ENCODE results near the gene ARPC3. TPM values are rescaled to one million over a fixed set of nuclear protein-coding genes. Genes with fewer than 3 reads are reported as not detected.

ARPC3 gene
- 103 and 111 TPM in 2 replicates for total RNA-seq (2013; cell fraction: nucleolus; rRNA removed)
- total RNA-seq (2014; rRNA removed) (266 and 304 TPM in 2 replicates), total RNA-seq (2014; rRNA removed; fragmentation: Illumina TruSeq; extraction: Trizol) (629 and 646 TPM in 2 replicates), total RNA-seq (2021) (283 and 287 TPM in 2 replicates), polyA plus RNA-seq (2011; rRNA removed) (81.6 and 122 TPM in 2 replicates), polyA plus RNA-seq (2014; fragmentation: Illumina TruSeq; extraction: Trizol) (516 and 683 TPM in 2 replicates), polyA plus RNA-seq (2014; fragmentation: Nextera tagmentation; extraction: Ambion mirVana) (100 to 1,000 TPM; 635 to 890 TPM), polyA plus RNA-seq (2014; rRNA removed) (165 and 171 TPM in 2 replicates), polyA plus RNA-seq (2016; fragmentation: Nextera tagmentation; extraction: Ambion mirVana) (100 to 1,000 TPM; 612 to 643 TPM), polyA minus RNA-seq (2011; rRNA and poly(A)+ RNA removed) (29.9 and 30.4 TPM in 2 replicates), Bru-seq, nascent RNA (percentile 94 among the genes with signal in this experiment), BruChase-seq, experiment 1, labeled RNA remaining after a 6-hour chase (percentile 98 among the genes with signal in this experiment), BruChase-seq, experiment 2, labeled RNA remaining after a 2-hour chase (percentile 95 among the genes with signal in this experiment)
- 412 TPM for polyA plus RNA-seq (2011; ENCODE audit: low read depth)
- 40.0 and 119 TPM in 2 replicates for polyA plus RNA-seq (2011; cell fraction: cytosol; rRNA removed)
- 37.9 and 46.8 TPM in 2 replicates for polyA plus RNA-seq (2011; cell fraction: nucleus; rRNA removed)
- polyA plus RNA-seq (2012): 307 and 356 TPM in 2 replicates
- polyA minus RNA-seq (2011; cell fraction: cytosol; rRNA and poly(A)+ RNA removed): 29.0 and 41.8 TPM in 2 replicates
- polyA minus RNA-seq (2011; cell fraction: nucleus; rRNA and poly(A)+ RNA removed): 16.1 and 22.3 TPM in 2 replicates
- long read RNA-seq, experiment 1, transcript ARPC3-201 (7 exons, 1,014 nt): major isoform, 305 of 314 reads
- long read RNA-seq, experiment 1, partial matches to known transcripts: 3 of 314 reads
- long read RNA-seq, experiment 1, other reads (novel, unspliced or antisense): 5 of 314 reads
- long read RNA-seq, experiment 2, transcript ARPC3-201 (7 exons, 1,014 nt): major isoform, 1,591 of 1,646 reads
- long read RNA-seq, experiment 2, partial matches to known transcripts: 17 of 1,646 reads
- long read RNA-seq, experiment 2, other reads (novel, unspliced or antisense): 34 of 1,646 reads

DNA sequence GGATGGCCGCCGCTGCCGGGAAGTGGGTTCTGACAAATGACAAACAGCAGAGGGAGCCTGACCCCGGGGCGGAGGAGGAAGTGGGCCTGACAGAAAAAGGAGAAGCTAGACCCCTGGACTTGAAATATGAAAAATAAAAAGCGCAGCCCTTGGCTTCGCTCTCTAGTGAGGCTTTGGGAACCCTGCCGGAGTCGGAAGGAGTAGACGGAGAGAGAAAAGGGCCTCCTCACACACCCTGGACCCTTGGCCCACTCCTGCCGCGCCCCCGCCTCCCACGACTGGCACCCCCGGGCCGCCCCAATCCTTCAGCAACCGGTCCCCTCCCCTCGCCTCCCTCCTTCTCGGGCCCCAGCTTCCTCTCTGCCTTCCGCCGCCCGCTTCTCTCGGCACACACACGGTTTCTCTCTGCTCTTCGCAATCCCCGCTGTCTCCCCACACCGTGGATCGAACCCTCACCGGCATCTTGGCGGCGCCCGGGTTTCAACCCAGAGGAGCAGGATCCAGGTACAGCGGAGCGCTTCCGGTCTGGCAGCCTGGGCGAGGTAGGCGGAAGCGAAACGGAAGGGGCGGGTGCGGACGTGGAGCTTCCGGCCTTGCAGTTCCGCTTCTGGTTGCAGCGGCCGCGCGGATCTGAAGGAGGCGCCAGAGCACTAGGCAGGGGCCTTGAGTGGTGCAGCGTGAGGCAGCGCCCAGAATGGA is at the start of gene ARPC3:
Gene ARPC3, minus strand, starts transcription at position 539 of the 699 bp plus-strand sequence. Its CDS starts 77 bp downstream, at position 462.
- POLR2A ChIA-PET: interaction anchor here (0.7 to 2.4 kb wide), 16 partner anchors 16 to 358 kb away, joined by 3 to 25 read pairs (median 6); partner anchors contain the start of genes FAM216A, GPN3 and TCTN1
- Histone ChIP-seq H3K9me3 (replicated peaks; ENCODE audit: control insufficient read depth, insufficient read depth, low read length) (no peaks in the 10 kb centered on the region; the same call in 2 of the 3 replicates), H3K4me1 (ENCODE audit: control insufficient read depth, insufficient read depth, low read length) (peaks cover 4% of the 10 kb centered on the region), H3K27me3 (replicated peaks in 1 of 2; ENCODE audit: control insufficient read depth in 2 of 2, insufficient read depth in 2 of 2, low read length in 1 of 2) (no peaks in the 10 kb centered on the region), H3K36me3 (ENCODE audit: control insufficient read depth in 2 of 2, insufficient read depth in 2 of 2, low read length in 1 of 2) (peaks cover 4 to 11% of the 10 kb centered on the region in 2 experiments; a peak in 3 of 4 replicates), H2AFZ (ENCODE audit: control insufficient read depth, low read depth, low read length) (peak within 1 kb of the TSS; percentile 26), H3K9ac (ENCODE audit: control insufficient read depth, insufficient read depth, low read length) (peak within 1 kb of the TSS; percentile 79), H3K4me2 (ENCODE audit: control insufficient read depth, insufficient read depth) (peak within 1 kb of the TSS; percentile 88), H3K79me2 (ENCODE audit: control insufficient read depth, insufficient read depth, low read length) (peaks cover 42% of the 10 kb centered on the region), H4K20me1 (ENCODE audit: control insufficient read depth, insufficient read depth) (no peaks in the 10 kb centered on the region), H3K4me3 (peak within 1 kb of the TSS; percentile 97), H3K27ac (ENCODE audit: control insufficient read depth, insufficient read depth) (peak within 1 kb of the TSS; percentile 82)
- in situ Hi-C loops (cut with MboI): no loop called here
- WGBS (ENCODE audit: insufficient coverage, insufficient replicate concordance, low lambda C conversion rate, missing lambda C conversion rate): under 1% methylated on average over 41 of the region's 51 CpGs
- intact Hi-C loops (cut with micrococcal nuclease; ENCODE audit: unreplicated experiment): loop anchor here (1.0 to 5.0 kb wide), 5 partner anchors 132 to 437 kb away; partner anchors contain the start of gene PPTC7
- TSS peak; percentile 82 for BruUV-seq (replicated peaks)
- DNase-seq (ENCODE audit: low read depth, low spot score) (peak; percentile 77), ATAC-seq (peak; percentile 98), FAIRE-seq (peak; percentile 78)
- RAD21 ChIA-PET (ENCODE audit: unreplicated experiment): interaction anchor here (0.7 to 10.2 kb wide), 33 partner anchors 12 to 436 kb away, joined by 3 to 180 read pairs (median 6); partner anchors contain the start of genes FAM216A, GPN3 and TCTN1
- CTCF ChIA-PET: interaction anchor here (0.6 to 10.9 kb wide), 43 partner anchors 9 to 440 kb away, joined by 3 to 237 read pairs (median 4); partner anchors contain the start of genes FAM216A, GPN3, RAD9B and TCTN1
- SMC1A ChIA-PET (ENCODE audit: uncharacterized antibody, unreplicated experiment): interaction anchor here (0.6 to 8.0 kb wide), 27 partner anchors 9 to 375 kb away, joined by 3 to 152 read pairs (median 4); partner anchors contain the start of genes FAM216A, GPN3, RAD9B and TCTN1
- TF ChIP-seq SUZ12 (IDR thresholded peaks at IDR 0.05; ENCODE audit: unreplicated experiment) (no peak), RCOR1 (conservative IDR thresholded peaks at IDR 0.05; ENCODE audit: low read depth, low read length) (0 out of 2 replicates have a peak, but pooled peaks have one; percentile 80), TARDBP (IDR thresholded peaks at IDR 0.05; ENCODE audit: borderline replicate concordance) (no peak; the same call in 1 of the 2 replicates), MYC (IDR thresholded peaks at IDR 0.05; ENCODE audit: insufficient read depth, insufficient read length, insufficient replicate concordance, low read length, severe bottlenecking) (no peak), POLR2AphosphoS2 (IDR thresholded peaks at IDR 0.05; ENCODE audit: low read depth, low read length) (peak; percentile 30; the same call in 1 of the 2 replicates), BCL3 (IDR thresholded peaks at IDR 0.05; ENCODE audit: borderline replicate concordance, insufficient read depth, low read depth, low read length, poor library complexity, severe bottlenecking) (peak; percentile 9), RELA (IDR thresholded peaks at IDR 0.05; ENCODE audit: borderline replicate concordance, partially characterized antibody) (peak; percentile 39), GATAD2B (conservative IDR thresholded peaks at IDR 0.05; ENCODE audit: low read depth) (peak; percentile 96), CEBPB (IDR thresholded peaks at IDR 0.05; ENCODE audit: borderline replicate concordance in 1 of 2, low read depth in 2 of 2, low read length in 2 of 2) (no peak), IKZF1 (conservative IDR thresholded peaks at IDR 0.05) (peak; percentile 98)
- TF ChIP-seq, protein P1, sequence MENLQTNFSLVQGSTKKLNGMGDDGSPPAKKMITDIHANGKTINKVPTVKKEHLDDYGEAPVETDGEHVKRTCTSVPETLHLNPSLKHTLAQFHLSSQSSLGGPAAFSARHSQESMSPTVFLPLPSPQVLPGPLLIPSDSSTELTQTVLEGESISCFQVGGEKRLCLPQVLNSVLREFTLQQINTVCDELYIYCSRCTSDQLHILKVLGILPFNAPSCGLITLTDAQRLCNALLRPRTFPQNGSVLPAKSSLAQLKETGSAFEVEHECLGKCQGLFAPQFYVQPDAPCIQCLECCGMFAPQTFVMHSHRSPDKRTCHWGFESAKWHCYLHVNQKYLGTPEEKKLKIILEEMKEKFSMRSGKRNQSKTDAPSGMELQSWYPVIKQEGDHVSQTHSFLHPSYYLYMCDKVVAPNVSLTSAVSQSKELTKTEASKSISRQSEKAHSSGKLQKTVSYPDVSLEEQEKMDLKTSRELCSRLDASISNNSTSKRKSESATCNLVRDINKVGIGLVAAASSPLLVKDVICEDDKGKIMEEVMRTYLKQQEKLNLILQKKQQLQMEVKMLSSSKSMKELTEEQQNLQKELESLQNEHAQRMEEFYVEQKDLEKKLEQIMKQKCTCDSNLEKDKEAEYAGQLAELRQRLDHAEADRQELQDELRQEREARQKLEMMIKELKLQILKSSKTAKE (IDR thresholded peaks at IDR 0.05; ENCODE audit: low read depth, poor library complexity, severe bottlenecking): no peak

Measured in GM12878 (cell line).